Upper lobe of left lung (tissue), 6 donors: Measurements from ENCODE around the gene NXF1. TPM values are rescaled to one million over a fixed set of nuclear protein-coding genes. Genes with fewer than 3 reads are reported as not detected.

Source experiments
- ATAC-seq, 2 donors: fragments of 200-7000 bp; cut with Tn5 transposase; one replicate each; pipeline ENCODE4 v1.9.1; 2022; ENCODE audit warnings: mild to moderate bottlenecking in 2 of 2, moderate library complexity in 2 of 2; ENCODE audit not compliant: low FRiP score in 2 of 2
- DNase-seq, 2 donors: peaks; one replicate each; pipeline ENCODE4 v3.0.0-alpha.2; 2019 to 2020
- H3K27ac ChIP-seq, 4 donors: fragments of 200-600 bp; sonication (generic); one replicate each; pipeline ENCODE4 v1.5.1; 2016 to 2019
- H3K27me3 ChIP-seq, 4 donors: fragments of 200-600 bp; sonication (generic); one replicate each; pipeline ENCODE4 v1.5.1; 2017 to 2019
- H3K36me3 ChIP-seq, 4 donors: fragments of 200-600 bp; sonication (generic); one replicate each; pipeline ENCODE4 v1.5.1; 2016 to 2019
- H3K4me1 ChIP-seq, 4 donors: fragments of 200-600 bp; sonication (generic); one replicate each; pipeline ENCODE4 v1.5.1; 2018 to 2019
- H3K4me3 ChIP-seq, 4 donors: fragments of 200-600 bp; sonication (generic); one replicate each; pipeline ENCODE4 v1.5.1; 2017 to 2019; ENCODE audit warnings: mild to moderate bottlenecking in 2 of 4, moderate library complexity in 1 of 4
- H3K9me3 ChIP-seq, 4 donors: fragments of 200-600 bp; sonication (generic); one replicate each; pipeline ENCODE4 v1.5.1; 2018 to 2019
- CTCF ChIP-seq, 6 experiments: fragments of 450-650 bp in 4 of 6; fragments of 200-600 bp in 2 of 6; sonication (generic) in 2 of 6; IDR thresholded peaks; one replicate each; pipeline ENCODE4 v1.5.1; 2016 to 2019; ENCODE audit warnings: antibody characterized with exemption in 6 of 6
- EP300 ChIP-seq, 4 donors: sonication (generic); formaldehyde crosslinking; IDR thresholded peaks; one replicate each; pipeline ENCODE4 v1.5.1; 2017; ENCODE audit warnings: antibody characterized with exemption in 4 of 4, control low read depth in 2 of 4
- POLR2A ChIP-seq, 4 donors: fragments of 450-650 bp; IDR thresholded peaks; one replicate each; pipeline ENCODE4 v1.5.1; 2016 to 2017; ENCODE audit warnings: antibody characterized with exemption in 4 of 4, mild to moderate bottlenecking in 2 of 4
- POLR2AphosphoS5 ChIP-seq, 2 donors: sonication (generic); formaldehyde crosslinking; IDR thresholded peaks; one replicate each; pipeline ENCODE4 v1.5.1; 2017; ENCODE audit warnings: antibody characterized with exemption in 2 of 2
- WGBS, 2 donors: methylation state at CpG; one replicate each; pipeline ENCODE4 v1.1.5; 2017 to 2018; 5-methylcytosine and 5-hydroxymethylcytosine counted together
- total RNA-seq, 6 donors: library from RNA; depleted of rRNA in 4 of 6; stranded (reverse); fragments of >200 nt in 4 of 6; gene quantifications; one replicate each; pipeline versions ENCODE4 v1.1.0 to v1.2.1, GENCODE V29; 2016 to 2021
- donor health status: DM: no; HTN: no; CAD: no; lungs with moderate emphysema.
- donor health status: DM: no; HTN: yes; CAD: no; lungs with severe emphysema.

NXF1 gene
- total RNA-seq, 6 donors from 2014 or later: 56.1 to 215 (median 81.2) TPM

- Histone ChIP-seq H3K36me3 (peaks cover 0 to 62% (median 39%) of the 10 kb centered on the region in 4 donors), H3K9me3 (no peaks in the 10 kb centered on the region), H3K4me3 (no peak overlapping the region), H3K27me3 (no peaks in the 10 kb centered on the region), H3K27ac (no peak overlapping the region), H3K4me1 (no peaks in the 10 kb centered on the region)
- no peak for ATAC-seq
- TF ChIP-seq POLR2A (IDR thresholded peaks at IDR 0.05): no peak
- no peak for TF ChIP-seq POLR2AphosphoS5 (IDR thresholded peaks at IDR 0.05)
- no peak for TF ChIP-seq EP300 (IDR thresholded peaks at IDR 0.05)
- no peak for TF ChIP-seq CTCF (IDR thresholded peaks at IDR 0.05)
- WGBS, 2 donors: 98% methylated on average over 3 of the region's 3 CpGs; no CpG with 5 or more reads in 1 of the 2 donors
- DNase-seq: no peak
Observed at GRCh38 chr11:62778441-62778840, 26.8 kb downstream of the NXF1 start.

GRCh38 chr11:62777389-62777788 lies 27.9 kb downstream of the NXF1 start:
- Histone ChIP-seq H3K27ac (no peak overlapping the region), H3K4me1 (peaks cover 0 to 2% (median under 1%) of the 10 kb centered on the region in 4 donors), H3K4me3 (no peak overlapping the region), H3K9me3 (no peaks in the 10 kb centered on the region), H3K36me3 (peaks cover 0 to 54% (median 37%) of the 10 kb centered on the region in 4 donors), H3K27me3 (no peaks in the 10 kb centered on the region)
- whole genome bisulfite sequencing, 2 donors: 81 to 89% methylated on average over 2 of the region's 2 CpGs
- TF ChIP-seq CTCF (IDR thresholded peaks at IDR 0.05) (no peak), POLR2AphosphoS5 (IDR thresholded peaks at IDR 0.05) (no peak), POLR2A (IDR thresholded peaks at IDR 0.05) (no peak), EP300 (IDR thresholded peaks at IDR 0.05) (no peak)
- no peak for DNase-seq
- no peak for ATAC-seq

- TF ChIP-seq POLR2AphosphoS5 (IDR thresholded peaks at IDR 0.05) (no peak), EP300 (IDR thresholded peaks at IDR 0.05) (no peak), POLR2A (IDR thresholded peaks at IDR 0.05) (no peak), CTCF (IDR thresholded peaks at IDR 0.05) (no peak)
- H3K27me3 ChIP-seq: no peaks in the 10 kb centered on the region
- H3K36me3 ChIP-seq: peaks cover 0 to 44% (median 33%) of the 10 kb centered on the region in 4 donors
- DNase-seq (no peak), ATAC-seq (no peak)
- H3K27ac ChIP-seq: no peak overlapping the region
- H3K4me1 ChIP-seq: peaks cover 8 to 13% (median 11%) of the 10 kb centered on the region in 4 donors
- H3K9me3 ChIP-seq: no peaks in the 10 kb centered on the region
- H3K4me3 ChIP-seq: no peak overlapping the region
- 96 to 98% methylated on average over 17 of the region's 17 CpGs for WGBS, 2 donors
Observed at GRCh38 chr11:62775646-62776045, 29.6 kb downstream of the NXF1 start.

GRCh38 chr11:62774407-62774806 lies 30.8 kb downstream of the NXF1 start:
- Histone ChIP-seq H3K27me3 (no peaks in the 10 kb centered on the region), H3K36me3 (peaks cover 0 to 37% (median 32%) of the 10 kb centered on the region in 4 donors), H3K4me1 (peaks cover 18 to 24% (median 21%) of the 10 kb centered on the region in 4 donors), H3K4me3 (no peak overlapping the region), H3K9me3 (no peaks in the 10 kb centered on the region), H3K27ac (no peak overlapping the region)
- 88 to 94% methylated on average over 3 to 6 of the region's 6 CpGs for WGBS, 2 donors
- DNase-seq (no peak), ATAC-seq (no peak)
- no peak for TF ChIP-seq POLR2A (IDR thresholded peaks at IDR 0.05)
- TF ChIP-seq CTCF (IDR thresholded peaks at IDR 0.05): no peak
- no peak for TF ChIP-seq EP300 (IDR thresholded peaks at IDR 0.05)
- TF ChIP-seq POLR2AphosphoS5 (IDR thresholded peaks at IDR 0.05): no peak
